Amniotic stem cell (primary cell): ENCODE results near the gene STON2.

Experiments used
- DNase-seq: peaks from one replicate; lab custom pipeline; 2025; lab: John Stamatoyannopoulos, UW

Gene STON2

GRCh38 chr14:81221579-81222102, 178.5 kb downstream of the STON2 start:
- DNase-seq: no peak

DNA sequence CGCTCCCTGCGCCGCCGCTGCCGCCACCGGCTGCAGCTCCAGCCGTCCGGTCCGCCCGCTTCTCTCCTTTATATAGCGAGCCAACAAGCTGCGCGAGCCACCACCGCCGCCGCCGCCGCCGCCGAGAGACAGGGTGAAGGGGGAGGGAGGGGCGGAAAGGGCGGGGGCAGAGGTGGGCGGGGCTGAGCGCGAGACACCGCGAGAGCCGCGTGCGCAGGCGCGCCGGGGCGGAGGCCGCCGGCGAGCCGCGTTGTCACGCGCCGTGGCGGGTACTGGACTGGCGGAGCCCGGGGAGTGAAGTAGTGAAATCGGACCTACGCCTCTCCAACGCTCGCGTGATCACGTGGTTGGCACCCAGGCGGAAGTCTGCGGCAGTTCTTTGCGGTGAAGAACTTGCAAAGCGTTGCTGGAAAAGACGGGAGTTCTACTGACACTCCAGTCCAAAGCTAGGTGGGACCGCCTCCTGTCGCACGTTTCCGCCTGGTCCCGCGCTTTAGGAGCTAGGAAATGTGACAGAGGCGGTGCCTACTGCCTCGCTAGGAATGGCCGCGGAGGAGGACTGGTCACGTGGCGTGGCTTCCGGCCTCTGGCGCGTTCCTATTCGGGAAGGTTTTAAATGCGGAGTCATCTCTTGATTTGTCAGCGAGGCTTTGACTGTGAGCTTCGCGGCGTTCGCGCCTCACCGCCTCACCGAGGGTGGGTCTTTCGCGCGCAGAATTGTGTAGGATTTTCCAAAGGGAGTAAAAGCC, 179.1 kb downstream of the STON2 start, which contains the start of gene GTF2A1:
GTF2A1 (minus strand) TSS at position 130 of the 749 bp plus-strand sequence. CDS start 441 bp downstream, outside the sequence.
- peak; percentile 95 for DNase-seq

GRCh38 chr14:81220580-81220829, 179.6 kb downstream of the STON2 start:
- no peak for DNase-seq

DNA sequence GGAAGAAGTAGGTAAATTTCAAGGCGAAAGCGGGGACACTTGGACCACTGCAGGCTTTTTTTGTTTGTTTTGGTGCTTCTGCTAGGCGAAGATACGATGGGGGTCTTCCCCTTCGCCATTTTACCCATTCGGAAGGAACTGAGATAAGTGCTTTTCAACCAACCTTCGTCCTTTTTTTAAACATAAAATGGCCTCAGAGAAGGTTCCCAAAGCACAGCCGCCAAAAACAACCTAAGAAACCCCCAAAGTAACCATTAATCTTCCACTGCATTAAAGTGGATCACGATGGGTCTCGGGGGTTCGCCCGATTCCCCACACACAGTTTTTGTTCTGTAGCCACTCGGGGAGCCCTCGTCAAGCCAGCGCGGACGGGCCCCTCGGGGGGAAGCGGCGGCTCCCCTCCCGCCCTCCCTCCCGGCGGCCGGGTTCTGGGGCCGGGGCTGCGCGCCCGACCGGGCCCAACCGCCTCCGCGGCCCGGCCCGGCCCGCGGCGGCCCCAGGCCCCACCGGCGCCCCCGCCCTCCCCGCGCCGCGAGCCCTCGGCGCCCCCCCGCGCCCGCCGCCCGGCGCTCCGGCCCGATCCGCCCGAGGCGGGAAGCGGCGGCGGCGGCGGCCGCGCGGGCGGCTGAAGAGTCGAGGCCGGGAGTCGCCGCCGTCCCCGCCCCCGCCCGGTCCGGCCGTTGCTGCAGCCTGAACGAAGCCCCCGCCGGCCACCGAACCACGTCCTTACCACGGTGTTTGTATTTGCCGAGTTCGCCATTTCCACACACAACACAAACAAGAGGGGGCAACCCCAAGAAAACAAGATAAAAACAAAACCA, 180.2 kb downstream of the STON2 start:
- DNase-seq: no peak

- DNase-seq: peak; percentile 96
These were observed 180.8 kb downstream of the STON2 start for GRCh38 chr14:81219210-81219758.

DNA sequence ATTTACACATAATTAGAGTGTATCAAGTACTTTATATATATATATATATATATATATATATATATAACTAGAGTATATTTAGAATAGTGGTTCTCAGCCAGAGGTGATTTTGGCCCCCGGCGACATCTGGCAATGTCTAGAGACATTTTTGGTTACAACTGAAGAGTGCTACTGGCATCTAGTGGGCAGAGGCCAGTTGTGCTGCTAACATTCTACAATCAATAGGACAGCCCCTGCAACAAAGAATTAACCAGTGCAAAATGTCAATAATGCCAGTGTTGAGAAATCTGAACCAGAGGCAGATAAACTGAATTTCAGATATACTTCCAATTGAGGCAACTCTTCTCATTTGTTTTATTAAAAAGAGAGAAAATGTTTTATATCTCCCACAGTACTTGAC, 188.3 kb downstream of the STON2 start:
- no peak for DNase-seq
